Gastrocnemius medialis (tissue), 4 donors: Measurements from ENCODE around the gene RNF213. TPM values are rescaled to one million over a fixed set of nuclear protein-coding genes. Genes with fewer than 3 reads are reported as not detected.

Source experiments
- ATAC-seq, 2 donors: fragments of 150-250 bp; one replicate each; pipeline ENCODE4 v1.9.1; 2016
- DNase-seq, 2 donors: peaks; one replicate each; pipeline ENCODE4 v3.0.0-alpha.2; 2019
- H3K27ac ChIP-seq, 4 donors: fragments of 200-600 bp; sonication (generic); 1 replicate in 1 of 4; 2 replicates in 3 of 4; pipeline ENCODE4 v1.5.1; 2016 to 2018; ENCODE audit warnings: mild to moderate bottlenecking in 2 of 4, moderate library complexity in 1 of 4
- H3K27me3 ChIP-seq, 3 donors: fragments of 200-600 bp; sonication (generic) in 2 of 3; 1 replicate in 1 of 3; 2 replicates in 2 of 3; pipeline versions ENCODE4 v1.5.1 to v1.6.0; 2016 to 2019; ENCODE audit warnings: mild to moderate bottlenecking in 1 of 3, moderate library complexity in 1 of 3
- H3K36me3 ChIP-seq, 2 donors: fragments of 200-600 bp; sonication (generic) in 1 of 2; one replicate each; pipeline ENCODE4 v1.5.1; 2017 to 2018
- H3K4me1 ChIP-seq, 2 donors: fragments of 200-600 bp; sonication (generic) in 1 of 2; one replicate each; pipeline ENCODE4 v1.5.1; 2016 to 2017; ENCODE audit warnings: mild to moderate bottlenecking in 2 of 2
- H3K4me3 ChIP-seq, 4 donors: fragments of 200-600 bp; sonication (generic) in 3 of 4; 1 replicate in 1 of 4; 2 replicates in 3 of 4; pipeline ENCODE4 v1.5.1; 2016 to 2019; ENCODE audit warnings: mild to moderate bottlenecking in 2 of 4
- H3K9me3 ChIP-seq, 3 donors: fragments of 200-600 bp; sonication (generic) in 2 of 3; 1 replicate in 1 of 3; 2 replicates in 2 of 3; pipeline ENCODE4 v1.5.1; 2016 to 2019
- CTCF ChIP-seq, 5 experiments: fragments of 450-650 bp in 3 of 5; fragments of 200-600 bp in 2 of 5; sonication (generic) in 2 of 5; IDR thresholded peaks in 4 of 5; conservative IDR thresholded peaks in 1 of 5; 1 replicate in 4 of 5; 2 replicates in 1 of 5; pipeline ENCODE4 v1.5.1; 2016 to 2019; ENCODE audit warnings: antibody characterized with exemption in 5 of 5, mild to moderate bottlenecking in 3 of 5, moderate library complexity in 3 of 5
- POLR2A ChIP-seq, 2 donors: fragments of 450-650 bp; IDR thresholded peaks; one replicate each; pipeline ENCODE4 v1.6.1; 2017; ENCODE audit warnings: antibody characterized with exemption in 2 of 2, mild to moderate bottlenecking in 2 of 2, moderate library complexity in 2 of 2
- in situ Hi-C, 4 donors: fragments of 200-750 bp; cut with MboI; loops; one replicate each; pipeline versions ENCODE4 v1.15.0 to v1.8.0; 2017; ENCODE audit warnings: low sequenced_read_pairs in 4 of 4
- intact Hi-C: fragments of 100-400 bp; cut with DNase I; formaldehyde crosslinking; loops from one replicate; pipeline ENCODE4 v1.15.1; 2023; ENCODE audit warnings: low total_unique reads
- total RNA-seq, 4 donors: library from RNA; depleted of rRNA; stranded (reverse); fragments of >200 nt; gene quantifications; one replicate each; pipeline versions ENCODE4 v1.1.0 to v1.2.3, GENCODE V29; 2016

RNF213 gene
- total RNA-seq, 4 donors from 2014 or later: 24.1 to 51.8 (median 28.6) TPM

- intact Hi-C loops: loop anchor here (10.0 kb wide), 1 partner anchor 471 kb away; no protein-coding TSS in a partner anchor
Measured at GRCh38 chr17:80424261-80424660, 163.6 kb downstream of the RNF213 start.

GRCh38 chr17:80424878-80425765 lies 164.5 kb downstream of the RNF213 start:
- ATAC-seq: no peak
- DNase-seq: no peak
- Histone ChIP-seq H3K36me3 (peaks cover 0 to 8% of the 10 kb centered on the region in 2 donors), H3K27me3 (no peaks in the 10 kb centered on the region), H3K9me3 (no peaks in the 10 kb centered on the region), H3K4me3 (no peak overlapping the region), H3K27ac (no peak overlapping the region), H3K4me1 (peaks cover 0 to 15% of the 10 kb centered on the region in 2 donors)
- in situ Hi-C loops (loop anchor here (5.0 to 10.0 kb wide), 4 partner anchors 150 to 560 kb away; no protein-coding TSS in a partner anchor), intact Hi-C loops (loop anchor here (5.0 to 10.0 kb wide), 3 partner anchors 52 to 677 kb away; partner anchors contain the start of gene NPTX1)
- no peak for TF ChIP-seq CTCF (IDR thresholded peaks at IDR 0.05 in 4 of 5, conservative IDR thresholded peaks at IDR 0.05 in 1 of 5)
- TF ChIP-seq POLR2A (IDR thresholded peaks at IDR 0.05): no peak

More at GRCh38 chr17:80424261-80424660, 163.6 kb downstream of the RNF213 start:
- TF ChIP-seq CTCF (IDR thresholded peaks at IDR 0.05 in 4 of 5, conservative IDR thresholded peaks at IDR 0.05 in 1 of 5) (no peak), POLR2A (IDR thresholded peaks at IDR 0.05) (no peak)
- Histone ChIP-seq H3K4me3 (no peak overlapping the region), H3K36me3 (no peaks in the 10 kb centered on the region), H3K27ac (peak overlapping the region in 1 of 4 donors; percentile 57), H3K27me3 (no peaks in the 10 kb centered on the region), H3K4me1 (peaks cover 0 to 15% of the 10 kb centered on the region in 2 donors), H3K9me3 (no peaks in the 10 kb centered on the region)
- in situ Hi-C loops: loop anchor here in 3 of 4 donors (10.0 kb wide), 2 partner anchors 151 to 561 kb away; no protein-coding TSS in a partner anchor
- no peak for ATAC-seq
- DNase-seq: no peak

GRCh38 chr17:80425835-80426426 lies 165.3 kb downstream of the RNF213 start:
- Histone ChIP-seq H3K36me3 (peaks cover 0 to 9% of the 10 kb centered on the region in 2 donors), H3K4me3 (no peak overlapping the region), H3K27ac (no peak overlapping the region), H3K4me1 (peaks cover 0 to 15% of the 10 kb centered on the region in 2 donors), H3K27me3 (no peaks in the 10 kb centered on the region), H3K9me3 (no peaks in the 10 kb centered on the region)
- intact Hi-C loops (loop anchor here (2.0 to 10.0 kb wide), 4 partner anchors 29 to 676 kb away; partner anchors contain the start of gene NPTX1), in situ Hi-C loops (loop anchor here (5.0 to 10.0 kb wide), 4 partner anchors 149 to 559 kb away; no protein-coding TSS in a partner anchor)
- ATAC-seq (no peak), DNase-seq (no peak)
- TF ChIP-seq CTCF (IDR thresholded peaks at IDR 0.05 in 4 of 5, conservative IDR thresholded peaks at IDR 0.05 in 1 of 5) (no peak), POLR2A (IDR thresholded peaks at IDR 0.05) (no peak)

GRCh38 chr17:80426671-80427326 lies 166.1 kb downstream of the RNF213 start:
- no peaks in the 10 kb centered on the region for H3K9me3 ChIP-seq
- H3K36me3 ChIP-seq: peaks cover 0 to 9% of the 10 kb centered on the region in 2 donors
- no peak overlapping the region for H3K4me3 ChIP-seq
- DNase-seq: peak; percentile 24 to 62
- no peak overlapping the region for H3K27ac ChIP-seq
- peaks cover 0 to 15% of the 10 kb centered on the region in 2 donors for H3K4me1 ChIP-seq
- intact Hi-C loops (loop anchor here (1.0 to 10.0 kb wide), 6 partner anchors 28 to 676 kb away; partner anchors contain the start of gene NPTX1), in situ Hi-C loops (loop anchor here (5.0 to 10.0 kb wide), 4 partner anchors 148 to 558 kb away; no protein-coding TSS in a partner anchor)
- TF ChIP-seq POLR2A (IDR thresholded peaks at IDR 0.05) (no peak), CTCF (IDR thresholded peaks at IDR 0.05 in 4 of 5, conservative IDR thresholded peaks at IDR 0.05 in 1 of 5) (peak; percentile 96 to 99 (median 98))
- H3K27me3 ChIP-seq: no peaks in the 10 kb centered on the region
- peak; percentile 45 to 62 for ATAC-seq
